Hematopoietic multipotent progenitor cell treated with erythropoietin and hydrocortisone succinate and interleukin-3 and kit ligand, for 6 days (in vitro differentiated cells): Measurements from ENCODE around the gene KMO.

Experiments used
- DNase-seq: peaks from one replicate; pipeline ENCODE4 v3.0.0-alpha.2; 2015

Gene KMO

GRCh38 chr1:241631674-241632073 lies 99.5 kb downstream of the KMO start:
- no peak for DNase-seq

- DNase-seq = no peak
Observed at GRCh38 chr1:241632987-241633386, 100.8 kb downstream of the KMO start.

DNA sequence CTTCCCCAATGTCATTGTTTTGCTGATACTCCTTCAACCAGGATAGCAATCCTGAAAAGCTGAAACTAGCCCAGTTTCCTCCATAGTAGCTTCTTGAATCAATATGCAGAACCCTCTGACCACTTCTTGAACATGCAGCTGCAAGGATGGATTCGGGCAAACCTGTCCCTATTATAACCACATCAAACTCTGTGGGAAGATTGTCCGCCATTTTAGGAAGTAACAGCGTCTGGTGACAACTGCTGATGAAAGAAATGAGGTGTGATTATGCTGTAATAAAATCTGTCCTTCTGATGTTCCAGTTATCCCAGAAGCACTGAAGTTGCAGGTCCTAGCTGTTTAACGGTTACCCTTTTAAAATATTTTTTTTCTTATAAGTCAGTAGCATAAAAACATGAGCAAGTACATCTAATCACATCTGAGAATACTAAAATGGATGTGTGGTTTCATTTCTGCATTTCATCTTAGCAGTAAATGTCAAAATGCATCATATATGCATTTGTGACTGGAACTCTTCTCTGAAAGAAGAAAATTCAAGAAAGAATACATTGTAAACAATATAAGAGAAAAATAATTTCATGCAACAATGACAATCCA lies 103.5 kb downstream of the KMO start:
- no peak for DNase-seq

DNA sequence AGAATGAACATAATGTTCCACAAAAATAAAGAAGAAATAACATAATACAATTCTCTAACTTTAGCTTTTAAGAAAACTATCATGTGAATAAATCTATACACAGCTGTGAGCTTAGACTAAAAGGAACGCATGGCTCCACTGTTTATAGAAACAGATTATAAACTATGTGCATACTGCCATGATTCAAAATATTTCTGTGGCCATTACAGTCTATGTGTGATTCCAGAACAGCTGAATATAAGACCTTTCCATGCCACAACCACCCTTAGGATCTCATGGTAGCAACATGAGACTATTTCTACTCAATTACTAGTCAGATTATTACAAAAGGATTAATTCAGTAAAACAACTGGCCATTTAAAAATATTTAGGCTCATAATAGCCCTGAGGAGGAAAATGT lies 104.1 kb downstream of the KMO start:
- DNase-seq = no peak

DNA sequence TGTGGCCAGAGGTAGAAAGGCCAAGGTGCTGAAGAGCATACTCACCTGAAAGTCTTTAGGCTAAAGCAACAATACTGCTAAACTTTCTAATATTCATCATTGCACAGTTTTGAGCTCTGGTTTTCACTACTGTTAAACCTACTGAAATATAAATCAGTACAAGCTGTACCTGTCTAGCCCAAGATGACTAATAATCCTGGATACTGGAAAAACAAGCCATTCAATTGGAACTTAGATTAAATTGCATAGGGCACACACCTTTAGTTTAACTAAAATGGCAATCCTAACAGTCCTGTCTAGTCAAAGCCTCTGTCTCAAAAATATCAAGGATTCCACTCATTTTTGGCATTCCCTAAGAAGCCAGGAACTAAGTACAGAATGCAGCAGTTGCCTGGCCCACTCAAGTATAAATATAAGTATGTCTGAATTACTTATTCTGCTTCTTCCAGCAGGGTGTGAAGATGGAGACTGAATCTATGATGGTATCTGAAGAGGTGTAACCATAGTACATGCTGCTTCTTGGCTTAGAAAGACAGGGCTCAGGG lies 104.9 kb downstream of the KMO start:
- no peak for DNase-seq

DNA sequence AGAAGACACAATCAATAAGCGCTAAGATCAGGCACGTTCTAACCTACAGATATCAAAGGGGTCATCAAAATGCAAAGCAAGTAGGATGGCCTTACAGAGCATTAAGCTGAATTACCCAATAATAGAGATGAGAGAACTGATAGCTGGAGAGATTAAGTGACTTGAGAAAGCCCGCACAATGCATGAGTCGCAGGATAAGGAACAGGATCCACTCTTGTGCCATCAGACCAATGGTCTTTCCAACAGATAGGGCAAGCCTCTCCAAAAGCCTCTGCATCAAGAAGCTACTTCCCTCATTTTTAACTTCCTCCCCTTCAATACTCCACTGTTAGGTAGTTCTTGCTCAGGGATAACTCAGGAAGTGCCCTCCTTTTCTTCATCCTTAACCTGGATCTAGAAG lies 105.4 kb downstream of the KMO start:
- peak; percentile 61 for DNase-seq

DNA sequence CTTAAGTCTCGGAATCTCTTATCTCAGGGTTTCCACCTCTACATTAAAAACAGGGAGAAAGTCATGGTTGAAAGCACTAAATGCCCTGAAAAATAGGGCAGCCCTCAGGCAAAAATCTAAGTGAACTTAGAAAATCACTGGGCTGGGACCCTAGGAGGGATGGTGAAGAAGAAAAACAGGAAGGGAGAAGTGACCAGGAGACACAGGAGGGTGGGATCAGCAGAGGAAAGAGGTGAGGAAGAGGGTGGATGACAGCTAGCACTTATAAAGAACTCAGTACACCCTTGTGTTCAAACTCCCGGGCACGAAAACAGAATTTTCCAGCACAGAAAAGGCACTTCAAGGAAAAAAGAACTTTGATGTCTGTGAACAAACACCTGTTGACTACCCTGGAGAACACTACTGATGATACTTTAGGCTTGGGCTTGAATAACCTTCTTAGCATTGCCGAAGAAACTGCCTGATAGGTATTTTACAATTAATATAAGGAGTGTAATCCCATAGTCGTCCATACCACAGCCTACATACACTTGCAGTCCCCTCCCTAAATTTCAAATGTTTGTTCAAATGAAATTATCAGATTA lies 106.0 kb downstream of the KMO start:
- peak; percentile 14 for DNase-seq

DNA sequence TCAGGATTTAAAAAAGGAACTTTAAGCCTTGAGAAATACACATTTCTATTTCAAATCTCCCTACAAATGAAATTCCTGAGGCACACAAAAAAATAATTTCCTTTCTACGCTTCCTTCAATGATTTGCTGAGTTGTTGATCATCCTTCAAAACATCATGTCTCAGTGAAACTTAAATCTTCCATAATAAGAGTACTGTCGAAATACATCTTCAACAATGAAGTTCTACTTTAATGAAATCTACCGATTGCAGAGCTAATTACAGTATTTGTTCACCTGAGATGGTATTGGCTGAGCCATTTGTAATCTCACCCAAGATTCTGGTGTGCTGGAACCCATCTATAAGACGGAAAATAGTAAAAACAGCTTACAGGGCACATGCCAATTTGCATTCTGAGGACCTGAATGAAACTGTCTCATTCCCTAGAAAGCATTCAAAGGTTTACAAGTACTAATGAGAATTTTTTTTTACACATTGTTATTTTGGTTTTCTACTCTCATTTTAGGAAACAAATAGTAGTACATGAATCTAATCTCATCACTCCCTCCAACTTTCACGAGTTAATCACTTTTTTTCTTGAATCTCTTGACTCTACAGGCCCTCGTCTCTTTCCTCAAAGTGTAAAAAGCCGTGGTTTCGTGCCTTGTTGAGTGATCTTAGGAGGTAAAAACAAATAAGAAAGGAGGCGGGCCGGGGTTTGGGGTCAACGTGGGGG lies 106.9 kb downstream of the KMO start:
- peak; percentile 44 for DNase-seq

- peak; percentile 71 for DNase-seq
Observed at GRCh38 chr1:241639623-241640148, 107.5 kb downstream of the KMO start.

GRCh38 chr1:241640149-241640866 lies 108.1 kb downstream of the KMO start, which contains the start of the genes CHML and OPN3:
CHML (minus strand) TSS chr1:241640369; CDS start chr1:241635766, 4,603 bp downstream.
OPN3 (minus strand) TSS chr1:241640369; CDS start chr1:241640254, 115 bp downstream.
- peak; percentile 93 for DNase-seq

DNA sequence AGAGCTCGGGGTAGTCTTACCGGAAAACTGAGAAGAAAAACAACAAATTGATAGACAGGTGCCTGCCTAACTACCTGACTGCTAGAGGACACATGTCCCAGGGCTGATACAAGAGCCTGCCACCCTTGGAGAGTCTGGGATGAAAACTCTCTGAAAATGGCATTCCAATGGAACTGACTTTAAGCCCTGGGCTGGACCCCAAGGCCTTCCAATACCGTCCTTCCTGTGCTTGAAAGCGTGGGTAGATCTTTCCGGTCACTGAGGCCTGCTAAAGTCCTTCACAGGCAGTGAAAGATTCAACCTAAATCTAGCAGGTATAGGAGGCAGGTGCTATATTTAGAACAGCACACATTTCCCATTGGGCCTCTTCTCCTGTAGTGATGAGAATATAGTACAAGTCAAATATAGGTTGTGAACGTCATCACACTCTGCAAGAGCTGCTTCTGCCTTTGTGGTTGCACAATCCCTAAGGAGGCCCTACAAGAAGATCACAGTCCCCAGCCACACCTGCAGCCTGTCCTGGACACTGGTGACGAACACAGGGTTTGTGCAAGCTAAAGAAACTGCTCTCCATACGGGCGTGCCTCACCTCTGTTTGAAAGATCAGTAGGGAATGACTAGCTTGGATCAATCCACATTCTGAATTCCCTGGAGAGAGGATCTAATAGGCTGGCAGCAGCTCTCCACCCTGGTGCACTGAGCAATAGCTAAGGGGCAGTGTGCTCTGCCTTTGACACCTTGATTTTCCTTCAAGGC lies 108.9 kb downstream of the KMO start:
- peak; percentile 8 for DNase-seq

GRCh38 chr1:241641773-241642592 lies 109.8 kb downstream of the KMO start:
- DNase-seq = no peak

- DNase-seq = no peak
Observed at GRCh38 chr1:241642593-241642944, 110.4 kb downstream of the KMO start.

- DNase-seq = no peak
Observed at GRCh38 chr1:241644259-241644658, 112.1 kb downstream of the KMO start.

DNA sequence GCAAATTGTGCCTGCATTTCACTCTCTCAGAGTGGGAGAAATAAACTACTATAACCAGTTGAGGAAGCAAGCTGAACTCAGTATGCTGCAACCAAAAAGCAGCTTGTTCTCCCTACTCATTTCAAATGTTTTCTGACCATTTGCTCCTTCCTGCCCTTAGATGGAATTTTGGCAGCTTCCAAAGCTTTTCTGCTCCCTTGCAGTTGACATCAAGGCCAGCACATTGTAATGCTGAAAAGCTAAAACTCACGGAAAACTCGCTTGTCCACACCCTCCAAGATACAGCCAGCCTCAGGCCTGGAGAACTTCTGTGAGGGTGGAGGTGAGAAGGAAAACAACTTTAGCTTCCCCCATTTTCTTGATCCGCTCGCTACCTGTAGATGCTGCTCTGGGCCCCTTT lies 113.0 kb downstream of the KMO start:
- no peak for DNase-seq
